Stimulated activated CD4-positive, alpha-beta T cell treated with anti-CD3 and anti-CD28 coated beads, Interleukin-2, amount 100 ng/mL, for 24 hours (primary cell): ENCODE measurements around the gene METTL9.
"Not testable (repeated sequence)": the region's sequence is repeated elsewhere in the genome, so short reads cannot be mapped to it uniquely, and the experiment has no call there.

Source experiments
- DNase-seq, 2 donors: peaks; one replicate each; pipeline ENCODE4 v3.0.0-alpha.2; 2020

METTL9 gene

DNA sequence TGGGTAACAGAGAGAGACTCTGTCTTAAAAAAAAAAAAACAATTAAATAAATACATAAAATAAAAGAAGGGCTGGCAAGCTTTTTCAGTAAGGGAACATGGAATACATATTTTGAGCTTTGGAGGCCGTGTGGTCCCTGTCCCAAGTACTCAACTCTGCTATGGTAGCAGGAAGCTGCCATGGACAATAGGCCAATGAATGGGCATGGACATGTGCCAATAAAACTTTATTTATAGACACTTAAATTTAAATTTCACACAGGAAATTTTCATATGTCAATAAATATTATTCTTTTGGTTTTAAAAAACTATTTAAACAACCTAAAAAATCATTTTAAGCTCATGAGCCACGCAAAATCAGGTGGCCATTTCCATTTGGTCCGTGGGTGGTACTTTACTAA lies 68.2 kb downstream of the METTL9 start:
- DNase-seq = no peak

GRCh38 chr16:21673469-21673868 lies 74.1 kb downstream of the METTL9 start:
- DNase-seq = no peak

DNA sequence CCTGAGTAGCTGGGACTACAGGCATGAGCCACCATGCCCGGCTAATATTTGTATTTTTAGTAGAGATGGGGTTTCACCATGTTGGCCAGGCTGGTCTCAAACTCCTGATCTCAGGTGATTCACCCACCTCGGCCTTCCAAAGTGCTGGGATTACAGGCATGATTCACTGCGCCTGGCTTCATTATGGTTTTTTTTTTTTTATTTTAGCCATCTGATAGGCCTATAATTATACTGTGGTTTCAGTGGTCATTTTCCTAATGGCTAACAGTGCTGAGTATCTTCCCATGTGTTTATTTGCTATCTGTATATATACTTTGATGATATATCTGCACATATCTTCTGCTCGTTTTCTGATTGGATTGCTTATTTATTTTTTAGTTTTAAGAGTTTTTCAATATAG lies 75.1 kb downstream of the METTL9 start:
- DNase-seq = not testable (repeated sequence)

- not testable (repeated sequence) for DNase-seq
These were observed 81.3 kb downstream of the METTL9 start for GRCh38 chr16:21680714-21681113.

DNA sequence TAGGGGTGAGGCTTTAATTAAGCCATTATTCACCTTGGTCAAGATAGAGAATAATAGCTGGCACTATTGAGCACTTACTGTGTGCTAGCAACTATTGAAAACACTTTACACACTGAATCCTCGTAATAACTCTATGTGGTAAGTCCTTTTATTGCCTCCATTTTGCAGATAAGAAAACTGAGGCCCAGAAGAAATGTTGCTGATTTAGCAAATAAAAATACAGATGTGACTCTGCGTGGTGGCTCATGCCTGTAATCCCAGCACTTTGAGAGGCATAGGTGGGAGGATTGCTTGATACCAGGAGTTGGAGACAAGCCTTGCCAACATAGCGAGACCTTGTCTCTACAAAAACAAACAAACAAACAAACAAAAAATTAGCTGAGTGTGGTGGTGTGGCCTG lies 83.8 kb downstream of the METTL9 start:
- DNase-seq = no peak

DNA sequence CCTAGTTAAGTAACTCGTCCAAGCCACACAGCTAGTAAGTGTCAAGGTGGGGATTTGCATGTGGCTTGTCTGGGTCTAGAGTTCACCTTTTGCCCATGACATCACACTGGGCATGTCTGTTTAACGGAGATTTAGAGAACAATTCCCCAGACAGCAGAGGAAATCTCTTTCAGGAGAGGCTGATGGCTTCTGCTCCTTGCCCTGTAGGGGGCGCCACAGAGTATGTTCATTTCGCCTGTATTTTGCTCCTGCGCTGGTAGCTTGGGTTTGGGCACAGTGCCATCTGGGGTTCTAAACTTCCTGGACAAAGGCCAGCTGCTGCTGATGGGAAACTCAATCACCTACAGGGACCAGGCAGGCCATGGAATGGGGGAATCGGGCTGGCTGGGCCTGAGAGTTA lies 84.8 kb downstream of the METTL9 start:
- peak; percentile 52 to 60 for DNase-seq

GRCh38 chr16:21685034-21685455 lies 85.7 kb downstream of the METTL9 start:
- no peak for DNase-seq

- DNase-seq = no peak
These were observed 89.7 kb downstream of the METTL9 start for GRCh38 chr16:21689107-21689506.

GRCh38 chr16:21690967-21691366 lies 91.6 kb downstream of the METTL9 start:
- not testable (repeated sequence) for DNase-seq

- no peak for DNase-seq
These were observed 95.2 kb downstream of the METTL9 start for GRCh38 chr16:21694609-21695008.

DNA sequence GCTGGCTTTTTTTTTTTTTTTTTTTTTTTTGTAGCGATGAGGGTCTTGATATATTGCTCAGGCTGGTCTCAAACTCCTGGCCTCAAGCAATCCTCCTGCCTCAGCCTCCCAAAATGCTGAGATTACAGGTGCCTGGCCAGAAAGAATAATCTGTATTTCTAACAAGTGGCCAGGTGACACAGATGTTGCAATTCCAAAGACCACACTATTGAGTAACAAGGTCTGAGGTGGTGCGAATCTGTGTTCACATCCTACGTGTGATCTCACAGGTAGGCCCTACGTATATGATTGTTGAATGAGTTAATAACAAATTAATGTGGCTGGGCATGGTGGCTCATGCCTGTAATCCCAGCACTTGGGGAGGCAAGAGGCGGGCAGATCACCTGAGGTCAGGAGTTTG lies 97.7 kb downstream of the METTL9 start:
- DNase-seq = no peak

GRCh38 chr16:21698169-21699032 lies 99.0 kb downstream of the METTL9 start:
- no peak for DNase-seq

DNA sequence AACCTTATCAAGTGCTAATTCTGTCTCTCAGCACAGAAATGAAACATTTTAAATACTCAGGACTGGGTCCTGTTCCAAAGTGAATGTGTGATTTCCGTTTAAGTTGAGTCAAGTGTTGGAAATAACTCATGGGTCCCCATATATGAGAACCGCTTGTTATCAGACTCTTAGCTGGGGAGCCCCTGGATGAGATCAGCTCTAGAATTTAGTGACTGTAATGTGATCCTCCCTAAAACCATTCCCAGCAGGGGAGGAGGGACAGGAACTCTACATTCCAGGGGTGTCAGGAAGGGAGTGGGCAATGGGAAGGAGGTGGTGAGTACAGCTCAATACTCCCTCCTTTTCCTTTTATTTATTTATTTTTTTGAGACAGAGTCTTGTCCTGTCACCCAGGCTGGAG lies 101.9 kb downstream of the METTL9 start:
- no peak for DNase-seq

- no peak for DNase-seq
These were observed 102.9 kb downstream of the METTL9 start for GRCh38 chr16:21702276-21702675.

- no peak for DNase-seq
These were observed 103.8 kb downstream of the METTL9 start for GRCh38 chr16:21703156-21703555.

GRCh38 chr16:21703589-21704174 lies 104.3 kb downstream of the METTL9 start:
- no peak for DNase-seq

DNA sequence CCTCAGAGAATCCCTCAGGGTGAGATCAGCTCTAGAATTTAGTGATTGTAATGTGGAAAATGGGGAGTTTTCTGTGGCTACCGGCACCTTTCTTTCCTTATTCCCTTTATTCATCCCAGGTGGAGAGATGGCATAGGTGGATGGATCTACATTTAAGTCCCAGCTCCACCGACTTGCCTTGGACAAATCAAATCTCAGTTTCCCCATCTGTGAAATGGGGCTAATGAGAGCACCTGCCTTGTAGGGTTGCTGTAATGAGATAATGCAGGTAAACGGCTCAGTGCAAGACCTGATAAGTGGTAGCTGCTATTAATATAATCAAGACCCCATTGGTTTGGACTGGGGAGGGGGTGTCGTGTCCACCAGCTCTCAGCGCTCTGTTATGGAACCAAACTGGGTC lies 104.9 kb downstream of the METTL9 start:
- DNase-seq = no peak

DNA sequence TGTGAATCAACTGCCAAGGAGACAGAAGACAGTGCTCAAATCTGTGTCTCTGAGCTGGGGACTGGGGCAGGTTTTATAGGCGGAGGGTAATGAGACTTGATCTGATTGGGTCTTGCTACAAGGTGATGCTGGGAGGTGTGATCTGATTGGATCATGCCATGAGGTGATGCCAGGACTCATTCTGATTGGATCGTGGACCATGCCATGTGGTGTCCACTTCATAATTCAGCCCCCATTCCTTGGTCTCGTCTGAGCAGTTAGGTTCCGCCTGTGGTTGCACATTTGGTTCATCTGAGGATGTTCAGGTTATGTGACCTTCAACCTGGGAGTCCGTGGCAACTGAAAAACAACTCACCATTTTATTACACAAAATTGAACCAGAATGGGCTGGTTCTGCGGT lies 105.4 kb downstream of the METTL9 start:
- DNase-seq = no peak
